ENCODE measurements around the gene CCDC85C. TPM values are rescaled to one million over a fixed set of nuclear protein-coding genes. Genes with fewer than 3 reads are reported as not detected.

Gene CCDC85C
- total RNA-seq, 1 experiment from 2014 or later = 35.8 TPM

- TF ChIP-seq PRDM15 (CRISPR knock-in tag; IDR thresholded peaks at IDR 0.05) = no peak
- no peak for TF ChIP-seq JAZF1 (CRISPR knock-in tag; IDR thresholded peaks at IDR 0.05)
- no peak for TF ChIP-seq ZNF232 (CRISPR knock-in tag; IDR thresholded peaks at IDR 0.05)
- no peak for TF ChIP-seq AR (CRISPR knock-in tag; IDR thresholded peaks at IDR 0.05)
- no peak for TF ChIP-seq ZNF263 (CRISPR knock-in tag; IDR thresholded peaks at IDR 0.05; ENCODE audit: low read depth)
- no peak for TF ChIP-seq MYBL2 (CRISPR knock-in tag; IDR thresholded peaks at IDR 0.05)
- TF ChIP-seq, protein P1, sequence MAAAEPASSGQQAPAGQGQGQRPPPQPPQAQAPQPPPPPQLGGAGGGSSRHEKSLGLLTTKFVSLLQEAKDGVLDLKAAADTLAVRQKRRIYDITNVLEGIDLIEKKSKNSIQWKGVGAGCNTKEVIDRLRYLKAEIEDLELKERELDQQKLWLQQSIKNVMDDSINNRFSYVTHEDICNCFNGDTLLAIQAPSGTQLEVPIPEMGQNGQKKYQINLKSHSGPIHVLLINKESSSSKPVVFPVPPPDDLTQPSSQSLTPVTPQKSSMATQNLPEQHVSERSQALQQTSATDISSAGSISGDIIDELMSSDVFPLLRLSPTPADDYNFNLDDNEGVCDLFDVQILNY (CRISPR knock-in tag; IDR thresholded peaks at IDR 0.05) = no peak
- no peak for TF ChIP-seq CREB1 (CRISPR knock-in tag; IDR thresholded peaks at IDR 0.05)
- TF ChIP-seq NR3C1 (CRISPR knock-in tag; conservative IDR thresholded peaks at IDR 0.05; ENCODE audit: low read depth) = no peak
- TF ChIP-seq, protein P2, sequence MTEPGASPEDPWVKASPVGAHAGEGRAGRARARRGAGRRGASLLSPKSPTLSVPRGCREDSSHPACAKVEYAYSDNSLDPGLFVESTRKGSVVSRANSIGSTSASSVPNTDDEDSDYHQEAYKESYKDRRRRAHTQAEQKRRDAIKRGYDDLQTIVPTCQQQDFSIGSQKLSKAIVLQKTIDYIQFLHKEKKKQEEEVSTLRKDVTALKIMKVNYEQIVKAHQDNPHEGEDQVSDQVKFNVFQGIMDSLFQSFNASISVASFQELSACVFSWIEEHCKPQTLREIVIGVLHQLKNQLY (CRISPR knock-in tag; IDR thresholded peaks at IDR 0.05) = no peak
- TF ChIP-seq ZNF423 (CRISPR knock-in tag; IDR thresholded peaks at IDR 0.05) = no peak
- TF ChIP-seq, protein P3, sequence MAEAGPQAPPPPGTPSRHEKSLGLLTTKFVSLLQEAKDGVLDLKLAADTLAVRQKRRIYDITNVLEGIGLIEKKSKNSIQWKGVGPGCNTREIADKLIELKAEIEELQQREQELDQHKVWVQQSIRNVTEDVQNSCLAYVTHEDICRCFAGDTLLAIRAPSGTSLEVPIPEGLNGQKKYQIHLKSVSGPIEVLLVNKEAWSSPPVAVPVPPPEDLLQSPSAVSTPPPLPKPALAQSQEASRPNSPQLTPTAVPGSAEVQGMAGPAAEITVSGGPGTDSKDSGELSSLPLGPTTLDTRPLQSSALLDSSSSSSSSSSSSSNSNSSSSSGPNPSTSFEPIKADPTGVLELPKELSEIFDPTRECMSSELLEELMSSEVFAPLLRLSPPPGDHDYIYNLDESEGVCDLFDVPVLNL (CRISPR knock-in tag; IDR thresholded peaks at IDR 0.05; ENCODE audit: borderline replicate concordance, low read depth) = no peak
Observed at GRCh38 chr14:99529899-99530298, 74.1 kb downstream of the CCDC85C start (continued).

- ChIA-PET POLR2A (no interaction called here), CTCF (interaction anchor here (0.5 to 1.7 kb wide), 7 partner anchors 11 to 259 kb away, joined by 3 to 5 read pairs (median 3); no protein-coding TSS in a partner anchor)
- H3K4me3 Mint-ChIP-seq = no peak overlapping the region
- H3K4me1 Mint-ChIP-seq = peaks cover 60% of the 10 kb centered on the region
- H3K27ac Mint-ChIP-seq = peak overlapping the region; percentile 9; the same call in 1 of the 2 replicates
- no peaks in the 10 kb centered on the region for H3K27me3 Mint-ChIP-seq (ENCODE audit: low read depth)
- TF ChIP-seq NFYB (CRISPR knock-in tag; conservative IDR thresholded peaks at IDR 0.05; ENCODE audit: low read depth) (no peak), KAT7 (CRISPR knock-in tag; IDR thresholded peaks at IDR 0.05; ENCODE audit: borderline replicate concordance) (no peak), ZNF423 (CRISPR knock-in tag; IDR thresholded peaks at IDR 0.05) (peak; percentile 67), ZMAT4 (CRISPR knock-in tag; IDR thresholded peaks at IDR 0.05) (no peak), ATF3 (CRISPR knock-in tag; conservative IDR thresholded peaks at IDR 0.05) (no peak)
- TF ChIP-seq, protein P4, sequence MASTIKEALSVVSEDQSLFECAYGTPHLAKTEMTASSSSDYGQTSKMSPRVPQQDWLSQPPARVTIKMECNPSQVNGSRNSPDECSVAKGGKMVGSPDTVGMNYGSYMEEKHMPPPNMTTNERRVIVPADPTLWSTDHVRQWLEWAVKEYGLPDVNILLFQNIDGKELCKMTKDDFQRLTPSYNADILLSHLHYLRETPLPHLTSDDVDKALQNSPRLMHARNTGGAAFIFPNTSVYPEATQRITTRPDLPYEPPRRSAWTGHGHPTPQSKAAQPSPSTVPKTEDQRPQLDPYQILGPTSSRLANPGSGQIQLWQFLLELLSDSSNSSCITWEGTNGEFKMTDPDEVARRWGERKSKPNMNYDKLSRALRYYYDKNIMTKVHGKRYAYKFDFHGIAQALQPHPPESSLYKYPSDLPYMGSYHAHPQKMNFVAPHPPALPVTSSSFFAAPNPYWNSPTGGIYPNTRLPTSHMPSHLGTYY (CRISPR knock-in tag; IDR thresholded peaks at IDR 0.05) = no peak
- TF ChIP-seq, protein P5, sequence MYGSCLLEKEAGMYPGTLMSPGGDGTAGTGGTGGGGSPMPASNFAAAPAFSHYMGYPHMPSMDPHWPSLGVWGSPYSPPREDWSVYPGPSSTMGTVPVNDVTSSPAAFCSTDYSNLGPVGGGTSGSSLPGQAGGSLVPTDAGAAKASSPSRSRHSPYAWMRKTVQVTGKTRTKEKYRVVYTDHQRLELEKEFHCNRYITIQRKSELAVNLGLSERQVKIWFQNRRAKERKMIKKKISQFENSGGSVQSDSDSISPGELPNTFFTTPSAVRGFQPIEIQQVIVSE (CRISPR knock-in tag; IDR thresholded peaks at IDR 0.05; ENCODE audit: borderline replicate concordance) = no peak
- H3K9me3 Mint-ChIP-seq = no peaks in the 10 kb centered on the region
- H3K36me3 Mint-ChIP-seq = no peaks in the 10 kb centered on the region
- DNase-seq (ENCODE audit: low spot score) (no peak), ATAC-seq (no peak)
Observed at GRCh38 chr14:99527427-99528076, 76.5 kb downstream of the CCDC85C start.
